ENCODE results near the gene ATP11A.
"Not testable (repeated sequence)": the region's sequence is repeated elsewhere in the genome, so short reads cannot be mapped to it uniquely, and the experiment has no call there.

Gene ATP11A

GRCh38 chr13:112861876-112862615, 172.2 kb downstream of the ATP11A start:
- DNase-seq (ENCODE audit: low read depth), result no peak

GRCh38 chr13:112863356-112863755, 173.5 kb downstream of the ATP11A start:
- not testable (repeated sequence) for DNase-seq (ENCODE audit: low read depth)

GRCh38 chr13:112865478-112865877, 175.6 kb downstream of the ATP11A start:
- DNase-seq (ENCODE audit: low read depth), result not testable (repeated sequence)

GRCh38 chr13:112867301-112867711, 177.5 kb downstream of the ATP11A start:
- DNase-seq (ENCODE audit: low read depth), result no peak

- no peak for DNase-seq (ENCODE audit: low read depth)
Measured at GRCh38 chr13:112868308-112868707, 178.5 kb downstream of the ATP11A start.

GRCh38 chr13:112869202-112870050, 179.6 kb downstream of the ATP11A start:
- no peak for DNase-seq (ENCODE audit: low read depth)

GRCh38 chr13:112870051-112870331, 180.2 kb downstream of the ATP11A start:
- DNase-seq (ENCODE audit: low read depth), result no peak

- no peak for DNase-seq (ENCODE audit: low read depth)
Measured at GRCh38 chr13:112870737-112871287, 181.0 kb downstream of the ATP11A start.

- no peak for DNase-seq (ENCODE audit: low read depth)
Measured at GRCh38 chr13:112871742-112872141, 181.9 kb downstream of the ATP11A start.

GRCh38 chr13:112872657-112873631, 183.1 kb downstream of the ATP11A start:
- DNase-seq (ENCODE audit: low read depth), result not testable (repeated sequence)

GRCh38 chr13:112873851-112874750, 184.3 kb downstream of the ATP11A start:
- peak; percentile 32 for DNase-seq (ENCODE audit: low read depth)

GRCh38 chr13:112874751-112875300, 185.0 kb downstream of the ATP11A start:
- DNase-seq (ENCODE audit: low read depth), result no peak

GRCh38 chr13:112875627-112876026, 185.8 kb downstream of the ATP11A start:
- DNase-seq (ENCODE audit: low read depth), result no peak

- no peak for DNase-seq (ENCODE audit: low read depth)
Measured at GRCh38 chr13:112876305-112877000, 186.6 kb downstream of the ATP11A start.

GRCh38 chr13:112877066-112877465, 187.2 kb downstream of the ATP11A start:
- no peak for DNase-seq (ENCODE audit: low read depth)

- no peak for DNase-seq (ENCODE audit: low read depth)
Measured at GRCh38 chr13:112877539-112877938, 187.7 kb downstream of the ATP11A start.

- no peak for DNase-seq (ENCODE audit: low read depth)
Measured at GRCh38 chr13:112877976-112878955, 188.4 kb downstream of the ATP11A start.

- DNase-seq (ENCODE audit: low read depth), result no peak
Measured at GRCh38 chr13:112879283-112879833, 189.5 kb downstream of the ATP11A start.

All from fibroblast of the conjunctiva (primary cell).